HUDEP-2 (cell line): ENCODE data around the gene AGPAT3.

Experiments used
- DNase-seq, 76 experiments: peaks; one replicate each; lab custom pipeline; 2025; ENCODE audit not compliant: unreplicated experiment in 76 of 76; lab: John Stamatoyannopoulos, UW

The AGPAT3 gene

DNA sequence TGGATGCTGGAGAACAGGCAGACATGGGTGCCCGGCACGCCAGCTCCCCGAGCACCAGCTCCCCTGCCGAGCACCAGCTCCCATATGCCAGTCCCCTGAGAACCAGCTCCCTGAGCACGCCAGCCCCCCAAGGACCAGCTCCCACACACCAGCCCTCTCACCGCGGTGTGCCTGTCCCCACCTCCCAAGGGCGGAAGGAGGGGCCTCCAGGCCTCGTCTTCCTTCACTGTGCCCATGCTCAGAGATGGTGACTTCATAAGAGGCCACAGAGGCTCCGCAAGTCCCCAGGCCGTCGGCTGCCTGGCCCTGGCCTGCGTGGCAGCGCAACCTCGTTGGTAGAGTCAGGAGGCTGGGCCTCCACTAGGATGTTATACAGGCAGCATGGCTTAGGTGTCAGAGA, 69.1 kb downstream of the AGPAT3 start:
- DNase-seq = no peak

DNA sequence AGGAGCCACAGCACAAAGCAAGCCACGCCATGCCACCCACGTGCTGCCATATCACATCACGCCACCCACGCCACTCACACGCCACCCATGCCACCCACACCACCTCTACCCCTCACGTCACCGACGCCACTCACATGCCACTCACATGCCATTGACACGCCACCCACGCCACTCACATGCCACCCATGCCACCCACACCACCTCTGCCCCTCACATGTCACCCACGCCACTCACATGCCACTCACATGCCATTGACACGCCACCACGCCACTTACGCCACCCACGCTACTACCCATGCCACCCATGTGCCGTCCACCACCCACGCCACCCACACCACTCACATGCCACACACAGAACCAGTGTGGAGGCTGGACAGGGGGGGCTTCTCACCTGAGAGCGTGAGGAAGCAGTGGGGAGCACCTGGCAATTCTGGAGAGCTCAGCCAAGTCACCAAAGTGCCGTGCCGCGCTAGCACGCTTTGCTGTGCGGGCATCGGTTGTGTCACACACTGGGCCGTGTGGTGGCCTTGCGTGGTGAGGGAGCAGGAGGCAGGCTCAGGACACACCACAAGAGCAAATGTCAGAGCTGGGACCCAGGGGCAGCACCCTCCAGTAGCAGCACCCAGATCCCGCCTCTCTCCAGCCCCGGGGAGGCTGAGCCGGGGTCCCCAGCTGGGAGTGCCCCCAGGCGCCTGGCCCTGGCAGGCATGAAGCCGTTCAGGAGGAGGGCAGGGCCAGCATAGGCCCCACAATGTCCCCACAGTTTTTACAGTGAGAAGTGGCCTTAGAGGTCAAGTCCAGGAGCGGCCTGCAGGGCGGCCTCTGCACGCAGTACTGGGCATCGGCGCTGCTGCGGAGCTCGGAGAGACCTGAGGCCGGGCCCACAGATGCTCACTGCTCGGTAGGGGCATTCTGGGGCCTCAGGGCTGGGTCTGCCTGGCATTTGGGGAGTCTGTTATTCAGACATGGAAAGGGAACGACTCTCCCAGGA, 70.0 kb downstream of the AGPAT3 start:
- no peak for DNase-seq

DNA sequence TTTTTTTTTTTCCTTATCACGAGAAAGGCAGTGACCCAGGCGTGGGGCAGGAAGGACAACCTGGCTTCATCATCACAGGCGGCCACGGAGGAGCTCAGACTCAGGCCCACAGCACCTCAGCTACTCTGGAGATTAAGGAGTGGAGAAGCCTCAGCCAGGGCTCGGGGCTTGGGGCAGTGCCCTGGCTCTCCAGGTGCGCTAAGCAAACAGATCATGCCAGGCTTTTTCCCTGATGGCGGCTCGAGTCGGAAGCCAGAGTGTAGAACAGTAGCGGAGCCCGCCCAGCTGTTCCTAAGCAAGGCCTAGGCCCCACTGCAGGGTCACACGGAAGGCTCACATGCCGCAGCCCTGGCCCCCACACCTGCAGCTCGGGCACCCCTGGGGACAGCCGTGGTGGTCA, 70.7 kb downstream of the AGPAT3 start:
- no peak for DNase-seq

DNA sequence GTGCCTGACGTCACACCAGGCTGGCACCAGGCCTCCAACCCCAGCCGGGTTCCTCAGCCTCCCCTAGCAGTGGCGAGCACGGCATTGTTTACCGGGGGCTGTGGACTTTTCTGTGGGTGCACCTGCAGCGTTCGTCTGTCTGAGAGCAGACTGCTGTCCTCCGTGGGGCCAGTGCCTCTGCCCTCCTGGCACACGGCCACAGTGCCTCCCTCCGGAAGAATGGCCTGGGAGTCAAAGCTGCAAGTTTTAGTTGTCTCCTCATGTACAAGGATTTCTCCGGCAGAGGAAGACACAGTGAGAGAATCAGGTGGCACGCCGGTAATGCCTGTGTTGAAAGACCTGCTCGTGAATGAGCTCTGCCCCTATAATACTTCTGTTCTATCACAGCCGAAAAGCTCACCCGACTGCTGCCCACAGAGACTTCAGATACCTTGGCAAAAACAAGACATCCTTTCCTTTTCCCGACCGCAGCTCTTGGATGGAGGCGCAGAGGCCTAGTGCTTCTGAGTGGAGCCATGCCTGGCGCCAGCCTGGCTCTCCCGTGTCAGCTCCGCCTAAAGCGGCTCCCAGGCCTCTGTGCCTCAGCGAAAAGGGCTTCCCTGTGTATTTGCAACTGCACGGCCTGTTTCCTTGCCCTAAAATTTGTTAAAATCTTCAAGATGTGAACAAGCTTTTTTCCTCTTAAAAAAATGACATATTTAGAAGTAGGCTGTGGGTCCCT, 71.4 kb downstream of the AGPAT3 start:
- no peak for DNase-seq

DNA sequence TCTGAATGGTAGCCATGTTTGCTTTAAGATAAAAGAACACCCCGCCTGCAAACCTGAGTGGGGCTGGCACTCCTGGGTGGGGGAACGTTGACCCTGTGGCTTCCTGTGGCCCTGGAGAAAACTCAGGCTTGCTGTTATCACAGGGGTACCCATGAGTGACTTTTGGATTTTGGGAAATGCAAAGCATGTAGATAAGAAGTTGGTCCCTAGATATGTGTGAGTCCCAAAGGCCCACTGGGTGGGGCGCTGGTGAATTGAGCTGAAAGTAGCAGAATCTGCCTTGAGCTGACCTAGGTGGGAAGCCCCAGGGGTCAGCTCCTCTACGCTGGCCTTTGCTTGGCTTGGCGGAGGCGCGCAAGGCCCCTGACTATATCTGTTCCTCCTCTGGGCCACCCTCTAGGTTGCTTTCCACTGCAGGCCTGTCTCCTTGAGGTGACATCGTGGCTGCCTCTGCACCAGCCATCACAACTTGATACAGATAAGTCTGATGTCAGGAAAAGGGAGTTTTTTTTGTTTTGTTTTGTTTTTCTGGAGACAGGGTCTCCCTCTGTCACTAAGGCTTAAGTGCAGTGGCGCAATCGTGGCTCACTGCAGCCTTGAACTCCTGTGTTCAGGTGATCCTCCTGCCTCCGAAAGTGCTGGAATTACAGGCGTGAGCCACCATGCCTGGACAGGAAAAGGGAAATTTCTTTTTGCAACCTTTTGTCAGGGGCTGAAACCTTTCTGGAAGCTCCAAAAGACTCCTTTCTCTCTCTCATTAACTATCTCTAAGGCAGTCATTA, 72.2 kb downstream of the AGPAT3 start:
- no peak for DNase-seq

DNA sequence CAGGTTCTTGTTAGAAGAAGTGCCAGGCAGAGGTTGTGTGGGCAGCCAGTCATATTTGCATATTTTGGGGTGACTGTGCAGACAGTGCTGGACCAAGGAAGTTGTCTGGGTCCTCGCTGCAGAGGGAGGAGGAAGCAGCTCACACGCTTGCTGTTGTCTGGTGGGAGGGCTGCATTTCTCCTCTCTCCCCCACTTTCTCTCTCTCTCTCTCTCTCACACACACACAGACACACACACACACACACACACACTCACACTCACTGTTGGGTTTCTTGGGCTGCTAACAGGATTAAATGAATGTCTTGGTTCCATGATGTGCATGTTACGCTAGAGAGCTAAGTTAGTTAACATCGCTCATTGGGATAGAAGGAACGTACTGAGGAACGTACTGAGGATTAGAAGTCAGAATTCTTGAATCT, 72.9 kb downstream of the AGPAT3 start:
- DNase-seq = no peak

DNA sequence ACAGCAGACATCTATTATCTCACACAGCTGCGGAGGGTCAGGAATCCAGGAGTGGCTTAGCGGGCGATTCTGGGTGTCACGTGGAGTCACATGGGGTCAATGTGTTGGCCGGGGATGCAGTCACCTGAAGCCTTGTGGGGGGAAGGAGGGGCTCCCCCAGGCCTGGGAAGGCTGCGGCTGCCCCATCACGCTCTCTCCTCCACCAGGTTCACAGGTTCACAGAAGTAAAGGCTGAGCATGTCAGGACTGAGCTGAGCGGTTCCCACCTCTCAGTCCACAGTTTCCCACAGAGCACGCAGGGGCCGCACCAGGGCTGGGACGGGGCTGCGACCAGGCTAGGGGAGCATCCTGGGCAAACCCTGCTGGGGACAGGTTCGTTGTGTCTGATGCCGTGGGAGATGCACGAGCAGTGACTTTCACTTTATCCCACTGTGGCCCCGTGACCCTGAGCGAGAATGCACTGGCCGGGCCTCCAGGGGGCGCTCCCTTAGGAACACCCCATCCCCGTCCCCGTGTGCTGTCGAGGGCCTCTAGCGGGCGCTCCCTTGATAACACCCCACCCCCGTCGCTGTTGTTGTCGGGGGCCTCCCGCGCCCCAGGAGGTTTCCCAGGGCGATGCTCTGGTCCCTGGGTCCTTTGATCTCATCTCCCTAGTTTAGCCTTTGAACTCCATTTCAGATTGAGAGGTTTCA, 73.9 kb downstream of the AGPAT3 start:
- DNase-seq = peak in 73 of 76 experiments; percentile 43 to 94 (median 81)

DNA sequence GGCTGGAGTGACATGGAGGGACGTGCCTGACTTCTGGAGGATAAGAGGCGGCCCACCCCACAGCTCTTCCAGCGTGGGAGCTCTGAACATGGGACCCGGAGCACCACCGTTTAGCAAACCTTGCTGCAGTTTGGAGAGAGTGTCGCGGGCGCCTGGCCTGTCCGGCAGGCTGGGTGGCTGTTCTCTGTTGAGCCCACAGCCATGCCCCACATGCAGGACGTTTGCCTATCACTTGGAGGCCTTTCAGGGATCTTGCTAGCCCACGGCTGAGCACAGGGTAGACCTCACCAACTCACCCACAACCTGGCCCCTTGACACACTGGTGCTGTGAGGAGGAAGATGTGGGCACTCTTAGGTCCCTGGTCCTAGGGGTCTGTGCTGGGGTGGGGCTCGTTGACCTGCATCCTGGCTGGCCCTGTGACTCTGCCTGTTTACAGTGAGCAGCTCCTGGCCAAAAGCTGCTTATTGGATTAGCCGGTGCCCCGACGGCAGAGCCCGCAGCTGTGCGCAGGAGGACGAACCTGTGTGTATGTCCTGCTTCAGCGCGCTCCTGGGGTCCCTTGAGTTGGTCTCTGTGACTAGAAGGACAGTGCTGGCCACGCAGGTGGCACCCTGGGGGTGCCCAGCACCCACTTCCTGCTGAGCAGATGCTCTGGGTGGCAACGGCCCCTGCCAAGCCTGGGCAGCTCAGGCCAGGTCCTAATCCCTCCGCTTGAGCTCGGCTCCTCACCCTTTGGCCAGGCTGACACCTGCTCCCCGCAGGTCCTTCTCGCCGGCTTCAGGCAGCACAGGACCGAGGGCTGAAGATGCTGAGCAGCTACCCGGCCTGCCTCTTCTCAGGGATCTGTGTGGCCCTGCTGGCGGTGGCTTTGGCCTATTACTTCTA, 74.7 kb downstream of the AGPAT3 start:
- no peak for DNase-seq

DNA sequence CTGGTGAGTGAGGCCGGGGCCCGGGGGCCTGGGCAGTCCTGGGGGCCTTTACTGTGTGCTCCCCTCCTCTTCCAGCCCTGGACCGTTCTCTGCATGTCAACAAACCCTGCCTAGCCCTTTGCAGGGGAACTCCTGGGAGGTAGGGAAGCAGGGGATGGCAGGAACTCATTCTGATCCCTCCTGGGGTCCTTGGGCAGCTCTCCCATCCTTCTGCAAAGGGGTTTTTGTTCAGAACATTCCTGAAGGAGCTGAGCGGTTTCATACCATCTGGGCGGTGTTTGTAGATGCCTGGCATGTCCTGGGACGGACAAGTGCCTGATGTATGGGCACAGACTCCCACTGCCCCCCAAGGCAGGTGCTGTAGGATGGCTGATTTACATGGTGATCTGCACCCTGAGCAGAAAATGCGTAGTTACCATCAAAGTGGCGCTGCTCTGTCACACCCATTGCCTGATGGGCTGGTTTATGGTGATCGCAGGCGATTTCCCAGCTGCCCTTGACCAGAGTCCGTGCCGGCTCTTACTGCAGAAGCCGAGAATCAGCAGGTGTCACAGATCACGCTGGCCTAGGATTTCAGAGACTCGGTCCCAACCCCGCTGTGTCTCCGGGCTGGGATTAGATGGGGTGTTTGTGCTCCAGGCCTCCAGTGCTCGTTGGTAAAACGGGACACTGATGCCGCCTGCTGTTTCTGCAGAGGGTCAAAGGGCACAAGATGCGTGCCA, 75.5 kb downstream of the AGPAT3 start:
- no peak for DNase-seq

DNA sequence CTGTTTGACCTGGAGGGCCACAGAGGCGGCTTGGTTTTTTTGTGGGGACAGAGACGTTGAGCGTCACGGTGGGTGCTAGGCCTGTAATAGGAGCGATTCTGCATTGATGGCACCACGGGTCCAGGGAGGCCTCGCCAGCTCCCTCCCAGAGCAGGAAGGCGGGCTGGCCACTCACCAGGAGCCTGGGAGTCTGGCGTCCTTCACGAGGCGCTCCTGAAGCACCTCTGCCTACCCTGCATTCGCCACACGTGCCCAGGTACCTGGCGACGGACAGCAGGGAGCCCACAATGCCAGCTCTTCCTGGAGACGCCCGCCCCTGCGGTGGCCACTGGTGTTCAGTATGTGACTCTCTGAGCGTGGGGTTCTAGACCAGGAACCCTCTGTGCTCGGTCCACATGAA, 77.2 kb downstream of the AGPAT3 start:
- no peak for DNase-seq

DNA sequence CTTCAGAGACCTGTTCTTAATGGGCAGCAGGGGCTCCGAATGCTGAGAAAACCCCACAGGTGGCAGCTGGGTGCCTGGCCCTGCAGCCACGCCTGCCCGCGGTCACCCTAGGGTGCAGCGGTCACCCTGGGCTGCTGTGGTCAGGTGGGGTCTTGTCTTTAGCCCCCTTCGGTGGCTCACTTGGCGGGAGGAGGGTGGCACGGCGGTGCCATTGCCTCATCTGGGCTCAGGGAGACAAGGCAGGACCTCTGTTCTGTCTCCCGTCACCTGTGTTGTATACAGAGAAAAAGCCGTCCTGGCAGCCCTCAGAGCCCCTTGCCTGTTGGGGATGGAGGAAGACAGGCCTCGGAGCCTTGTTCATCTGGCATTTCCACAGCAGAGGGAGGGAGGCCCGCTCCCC, 77.6 kb downstream of the AGPAT3 start:
- no peak for DNase-seq

DNA sequence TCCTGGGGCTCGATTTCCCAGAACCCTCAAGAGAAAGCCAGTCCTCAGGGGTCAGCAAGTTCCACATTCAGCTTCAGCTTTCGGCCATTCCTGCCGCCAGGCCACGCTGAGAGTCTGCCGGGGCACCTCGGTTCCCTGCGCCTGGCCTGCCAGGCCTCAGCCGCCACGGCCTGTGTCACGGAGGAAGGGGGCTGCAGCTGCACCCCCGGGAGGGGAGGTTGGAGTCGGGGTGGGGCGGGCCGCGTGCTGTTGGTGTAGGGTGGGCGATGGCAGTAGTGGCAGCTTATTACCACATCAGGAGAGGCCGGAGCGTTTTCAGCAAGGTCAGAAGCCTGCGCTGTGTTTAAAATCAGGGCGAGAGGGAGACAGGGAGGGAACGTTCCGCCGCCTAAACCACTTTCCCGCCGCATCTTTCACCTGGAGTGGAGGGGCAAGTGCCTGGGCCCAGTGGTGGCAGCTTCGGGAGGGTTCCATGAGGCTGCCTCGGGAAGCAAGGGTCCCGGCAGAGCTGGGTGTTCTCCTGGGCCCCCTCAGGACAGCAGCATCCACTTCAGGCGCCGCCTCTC, 78.6 kb downstream of the AGPAT3 start:
- no peak for DNase-seq

DNA sequence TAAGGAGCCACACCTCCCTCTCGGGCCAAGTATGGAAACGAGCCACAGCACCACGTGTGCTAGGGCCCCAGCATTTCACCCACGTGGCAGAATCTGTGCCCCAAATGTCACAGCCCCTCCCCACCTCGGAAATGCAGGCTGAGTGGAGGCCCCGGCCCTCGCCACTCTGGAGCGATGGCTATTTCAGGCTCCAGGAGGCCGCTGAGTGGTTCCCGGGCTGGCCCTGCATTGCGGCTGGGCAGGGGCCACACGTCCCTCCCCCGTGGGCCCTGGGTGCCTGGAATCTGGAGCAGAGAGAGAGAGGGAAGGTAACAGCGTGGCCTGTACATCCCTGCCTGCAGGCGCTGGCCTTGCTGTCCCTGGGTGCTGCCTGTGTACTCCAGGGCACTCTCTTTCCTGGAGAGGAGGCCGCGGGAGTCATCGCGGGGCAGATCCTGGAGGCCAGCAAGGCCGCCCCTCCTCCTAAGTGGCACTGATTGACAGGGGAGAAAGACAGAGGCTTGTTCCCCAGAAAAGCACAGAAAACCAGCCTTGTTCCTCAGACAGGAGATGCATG, 79.1 kb downstream of the AGPAT3 start:
- no peak for DNase-seq

DNA sequence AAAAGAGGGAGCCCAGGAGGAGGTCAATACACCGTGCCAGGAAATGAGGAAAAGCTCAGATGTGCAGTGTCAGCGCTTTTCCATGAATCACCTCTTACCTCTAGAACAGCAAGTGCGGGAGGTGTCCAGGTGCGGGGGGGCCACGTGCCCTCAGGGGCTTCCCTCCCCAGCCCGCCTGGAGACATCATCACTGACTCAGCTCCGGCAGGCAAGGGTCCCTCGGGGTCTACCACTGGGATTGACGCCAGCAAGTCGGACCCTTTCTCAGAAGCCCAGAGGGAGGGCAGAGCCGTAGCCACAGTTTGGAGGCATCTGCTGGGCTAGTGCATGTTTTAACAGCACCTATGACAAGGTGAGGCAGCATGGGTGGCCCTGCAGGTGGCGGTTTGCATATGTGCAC, 79.7 kb downstream of the AGPAT3 start:
- no peak for DNase-seq

DNA sequence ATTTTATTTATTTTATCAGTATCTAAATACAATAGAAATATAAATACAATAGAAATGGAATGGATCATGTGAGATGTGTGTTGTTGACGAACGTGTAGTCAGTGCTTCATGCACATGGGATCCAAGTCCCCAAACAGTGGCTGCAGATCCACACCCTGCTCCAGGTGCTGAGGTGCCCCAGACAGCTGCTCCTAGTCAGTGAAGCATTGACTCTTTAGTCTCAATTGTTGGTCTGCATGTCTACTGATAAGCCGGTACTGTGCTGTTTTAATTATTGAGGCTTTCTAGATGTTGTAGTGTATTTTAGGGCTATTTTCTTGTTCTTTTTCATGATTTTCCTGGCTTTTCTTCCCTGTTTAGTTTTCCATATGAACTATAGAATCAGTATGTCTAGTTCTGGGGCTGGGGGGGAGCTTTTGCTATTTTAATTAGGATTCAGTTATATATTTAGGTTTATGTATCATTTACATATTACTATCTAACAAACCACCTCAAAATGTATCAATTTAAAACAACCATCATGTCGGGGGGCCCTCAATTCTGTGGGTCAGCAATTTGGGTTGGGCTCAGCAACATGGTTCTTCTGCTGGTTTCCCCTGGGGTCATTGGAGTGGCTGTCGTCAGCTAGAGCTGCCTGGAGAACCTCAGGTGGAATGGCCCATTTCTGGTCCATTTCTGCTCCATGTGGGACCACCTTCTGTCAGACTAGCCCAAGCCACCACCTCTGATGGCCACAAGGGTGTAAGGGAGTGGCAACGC, 83.9 kb downstream of the AGPAT3 start:
- no peak for DNase-seq

DNA sequence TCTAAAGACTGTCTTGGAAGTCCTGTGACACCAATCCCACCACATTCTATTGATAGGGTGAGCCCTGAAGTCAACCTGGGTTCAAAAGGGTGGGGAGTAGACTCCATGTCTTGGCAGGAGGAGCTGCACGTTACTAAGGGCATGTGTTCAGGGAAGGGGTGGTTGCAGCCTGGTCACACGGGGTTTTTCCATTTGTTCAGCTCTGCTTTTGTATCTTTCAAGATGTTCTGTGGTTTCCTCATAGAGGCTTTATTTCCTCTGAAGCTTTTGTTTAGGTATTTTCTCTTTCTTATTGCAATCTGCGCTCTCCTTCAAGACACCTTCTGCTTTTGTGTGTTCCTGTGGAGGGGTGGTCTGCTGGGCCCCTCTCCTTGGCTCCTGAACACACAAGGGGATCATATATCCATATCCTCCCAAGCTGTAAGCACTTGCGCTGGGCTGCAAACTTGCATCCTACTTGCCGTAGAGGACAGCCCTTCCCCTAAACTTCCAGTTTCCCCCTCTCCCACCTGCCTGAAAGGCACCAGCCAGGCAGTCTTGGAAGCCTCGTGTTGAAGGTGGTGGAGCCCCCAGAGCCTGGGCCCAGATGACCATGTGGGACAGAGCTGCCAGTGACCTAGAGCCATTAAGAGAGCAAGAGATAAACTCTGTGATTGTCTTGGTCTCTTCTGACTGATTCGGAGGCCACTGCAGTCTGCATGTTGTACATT, 84.6 kb downstream of the AGPAT3 start:
- DNase-seq = no peak

DNA sequence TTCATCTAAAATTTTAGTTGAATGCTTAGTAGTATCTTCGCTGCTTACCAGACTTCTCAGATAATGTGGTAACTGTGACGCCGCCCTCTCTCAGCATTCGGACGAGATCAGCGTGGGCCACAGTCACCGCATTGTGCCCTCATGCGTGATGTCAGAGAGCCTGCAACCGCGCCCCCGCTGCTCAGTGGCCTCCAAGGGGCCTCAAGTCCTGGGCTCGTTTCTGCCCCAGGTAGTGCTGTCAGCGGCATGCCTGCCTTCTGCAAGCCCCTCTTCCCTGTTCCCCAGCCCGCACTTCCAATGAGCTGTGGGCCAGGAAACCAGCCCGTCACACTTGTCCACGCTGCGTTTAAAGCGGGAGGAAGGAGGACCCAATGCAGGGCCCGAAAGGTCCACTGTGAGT, 85.5 kb downstream of the AGPAT3 start:
- no peak for DNase-seq
